BJ (cell line): Measurements from ENCODE around the gene MAP1LC3B2. TPM values are rescaled to one million over a fixed set of nuclear protein-coding genes. Genes with fewer than 3 reads are reported as not detected.

ENCODE experiments used
- CTCF ChIA-PET: fragments of 350-600 bp; formaldehyde crosslinking; extraction: SDS; loops from one replicate; lab custom pipeline; 2021; ENCODE audit warnings: antibody characterized with exemption, inconsistent platforms; lab: Yijun Ruan, JAX
- POLR2A ChIA-PET: fragments of 300-600 bp; sonication (Branson Sonifier 250); formaldehyde crosslinking; extraction: SDS; loops from one replicate; lab custom pipeline; 2021; ENCODE audit warnings: antibody characterized with exemption; lab: Charles Lee
- DNase-seq: peaks from one replicate; pipeline ENCODE4 v3.0.0-alpha.2; 2011; ENCODE audit warnings: low read depth
- H3K27me3 ChIP-seq: 2 replicates; pipeline ENCODE4 v1.6.0; 2011; ENCODE audit warnings: low read length; ENCODE audit not compliant: control insufficient read depth, insufficient read depth
- H3K36me3 ChIP-seq: 2 replicates; pipeline ENCODE4 v1.5.1; 2011; ENCODE audit warnings: low read length; ENCODE audit not compliant: control insufficient read depth, insufficient read depth
- H3K4me3 ChIP-seq: 2 replicates; pipeline ENCODE4 v1.5.1; 2011; ENCODE audit warnings: low read depth, mild to moderate bottlenecking, control low read depth, low read length
- polyA plus RNA-seq: library from polyadenylated mRNA; depleted of rRNA; stranded (reverse); fragments of >200 nt; gene quantifications from 2 replicates; pipeline ENCODE4 v1.2.3, GENCODE V29; 2011
- TF ChIP-seq, protein P1 (sequence below): IDR thresholded peaks from 2 replicates; pipeline ENCODE4 v1.5.1; 2011; ENCODE audit warnings: low read depth, mild to moderate bottlenecking, control low read depth, inconsistent platforms, low read length, moderate library complexity; ENCODE audit not compliant: insufficient read depth

Gene MAP1LC3B2
- polyA plus RNA-seq, 1 experiment = 1.6 TPM

DNA sequence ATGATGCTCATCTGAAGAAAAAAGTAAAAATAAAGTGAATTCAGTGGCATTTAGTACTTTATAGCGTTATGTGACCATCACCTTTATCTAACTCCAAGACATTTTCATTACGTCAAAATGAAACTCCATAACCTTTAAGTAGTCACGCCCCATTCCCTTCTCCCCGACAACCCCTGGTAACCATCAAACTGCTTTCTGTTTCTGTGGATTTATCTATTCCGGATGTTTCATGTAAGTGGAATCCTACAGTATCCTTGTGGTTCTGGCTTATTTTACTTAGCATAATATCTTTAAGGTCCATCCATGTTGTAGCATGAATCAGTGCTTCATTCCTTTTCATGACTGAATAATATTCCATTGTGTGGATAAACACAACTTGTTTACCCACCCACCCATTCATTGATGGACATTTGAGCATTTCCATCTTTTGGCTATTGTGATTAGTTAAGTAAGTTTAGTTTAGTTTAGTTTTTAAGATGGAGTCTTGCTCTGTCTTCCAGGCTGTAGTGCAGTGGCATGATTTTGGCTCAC is 18.5 kb upstream of the MAP1LC3B2 start:
- ChIA-PET CTCF (no interaction called here), POLR2A (no interaction called here)

DNA sequence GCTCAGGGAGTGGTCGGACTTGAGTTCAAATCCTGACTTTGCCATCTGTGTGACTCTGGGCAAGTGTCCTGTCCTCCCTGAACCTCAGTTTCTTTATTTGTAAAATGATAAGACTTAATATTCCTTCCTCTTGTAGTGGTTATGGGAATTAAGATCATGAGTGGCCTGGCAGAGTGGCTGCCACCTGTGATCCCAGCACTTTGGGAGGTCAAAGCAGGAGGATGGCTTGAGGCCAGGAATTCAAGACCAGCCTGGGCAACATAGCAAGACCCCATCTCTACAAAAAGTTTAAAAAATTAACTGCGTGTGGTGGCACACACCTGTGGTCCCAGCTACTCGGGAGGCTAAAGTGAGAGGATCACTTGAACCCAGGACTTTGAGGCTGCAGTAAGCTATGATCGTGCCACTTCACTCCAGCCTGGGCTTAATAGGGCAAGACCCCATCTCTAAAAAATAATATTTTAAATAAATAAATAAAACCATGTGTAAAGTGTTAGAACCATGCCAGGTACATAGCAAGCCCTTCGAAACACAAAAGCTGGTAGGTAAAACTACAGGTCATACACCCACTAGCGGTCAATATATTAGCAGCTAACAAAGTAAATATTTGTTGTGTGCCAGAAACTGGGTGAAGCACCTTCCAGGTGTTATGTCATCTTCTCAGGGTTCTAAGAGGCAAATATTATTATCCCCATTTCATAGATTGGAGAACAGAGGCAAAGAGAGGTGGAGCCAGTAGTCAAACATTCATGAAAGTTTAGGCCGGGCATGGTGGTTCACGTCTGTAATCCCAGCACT is 17.4 kb upstream of the MAP1LC3B2 start:
- Histone ChIP-seq H3K36me3 (no peaks in the 10 kb centered on the region), H3K4me3 (no peak overlapping the region), H3K27me3 (no peaks in the 10 kb centered on the region)
- ChIA-PET POLR2A (no interaction called here), CTCF (no interaction called here)
- TF ChIP-seq, protein P1, sequence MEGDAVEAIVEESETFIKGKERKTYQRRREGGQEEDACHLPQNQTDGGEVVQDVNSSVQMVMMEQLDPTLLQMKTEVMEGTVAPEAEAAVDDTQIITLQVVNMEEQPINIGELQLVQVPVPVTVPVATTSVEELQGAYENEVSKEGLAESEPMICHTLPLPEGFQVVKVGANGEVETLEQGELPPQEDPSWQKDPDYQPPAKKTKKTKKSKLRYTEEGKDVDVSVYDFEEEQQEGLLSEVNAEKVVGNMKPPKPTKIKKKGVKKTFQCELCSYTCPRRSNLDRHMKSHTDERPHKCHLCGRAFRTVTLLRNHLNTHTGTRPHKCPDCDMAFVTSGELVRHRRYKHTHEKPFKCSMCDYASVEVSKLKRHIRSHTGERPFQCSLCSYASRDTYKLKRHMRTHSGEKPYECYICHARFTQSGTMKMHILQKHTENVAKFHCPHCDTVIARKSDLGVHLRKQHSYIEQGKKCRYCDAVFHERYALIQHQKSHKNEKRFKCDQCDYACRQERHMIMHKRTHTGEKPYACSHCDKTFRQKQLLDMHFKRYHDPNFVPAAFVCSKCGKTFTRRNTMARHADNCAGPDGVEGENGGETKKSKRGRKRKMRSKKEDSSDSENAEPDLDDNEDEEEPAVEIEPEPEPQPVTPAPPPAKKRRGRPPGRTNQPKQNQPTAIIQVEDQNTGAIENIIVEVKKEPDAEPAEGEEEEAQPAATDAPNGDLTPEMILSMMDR = no peak
- no peak for DNase-seq

More for the DNA sequence above, 18.5 kb upstream of the MAP1LC3B2 start:
- Histone ChIP-seq H3K27me3 (no peaks in the 10 kb centered on the region), H3K36me3 (no peaks in the 10 kb centered on the region), H3K4me3 (no peak overlapping the region)
- no peak for DNase-seq
- TF ChIP-seq, protein P1 = no peak

DNA sequence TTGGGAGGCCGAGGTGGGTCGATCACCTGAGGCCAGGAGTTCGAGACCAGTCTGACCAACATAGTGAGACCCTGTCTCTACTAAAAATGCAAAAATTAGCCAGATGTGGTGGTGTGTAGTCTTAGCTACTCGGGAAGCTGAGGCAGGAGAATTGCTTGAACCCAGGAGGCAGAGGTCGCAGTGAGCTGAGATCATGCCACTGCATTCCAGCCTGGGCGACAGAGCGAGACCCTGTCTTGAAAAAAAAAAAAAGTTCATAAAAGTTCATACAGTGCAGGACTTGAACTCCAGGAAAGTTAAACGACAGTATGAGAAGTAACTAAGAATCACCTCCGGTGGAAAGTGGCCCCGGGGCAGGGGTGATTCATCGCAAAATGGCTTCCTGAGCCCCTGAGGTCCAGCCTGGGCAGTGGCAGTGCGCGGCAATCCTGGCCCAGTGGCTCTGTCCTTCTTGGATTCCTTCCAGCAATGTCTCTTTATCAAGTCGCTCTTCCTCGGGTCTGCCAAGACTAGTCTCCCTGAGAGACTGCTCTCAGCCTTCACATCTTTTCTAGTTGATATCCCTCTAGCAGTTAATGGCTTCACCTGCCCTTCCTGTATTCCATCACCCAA is 16.7 kb upstream of the MAP1LC3B2 start:
- Histone ChIP-seq H3K36me3 (no peaks in the 10 kb centered on the region), H3K27me3 (no peaks in the 10 kb centered on the region), H3K4me3 (no peak overlapping the region)
- no peak for DNase-seq
- TF ChIP-seq, protein P1 = no peak
- POLR2A ChIA-PET = no interaction called here
- CTCF ChIA-PET = no interaction called here

GRCh38 chr12:116544656-116545055 is 14.5 kb upstream of the MAP1LC3B2 start:
- H3K36me3 ChIP-seq = no peaks in the 10 kb centered on the region
- no peaks in the 10 kb centered on the region; the same call in 1 of the 2 replicates for H3K27me3 ChIP-seq
- ChIA-PET POLR2A (no interaction called here), CTCF (no interaction called here)
- TF ChIP-seq, protein P1 = no peak
- no peak overlapping the region for H3K4me3 ChIP-seq
- DNase-seq = no peak

DNA sequence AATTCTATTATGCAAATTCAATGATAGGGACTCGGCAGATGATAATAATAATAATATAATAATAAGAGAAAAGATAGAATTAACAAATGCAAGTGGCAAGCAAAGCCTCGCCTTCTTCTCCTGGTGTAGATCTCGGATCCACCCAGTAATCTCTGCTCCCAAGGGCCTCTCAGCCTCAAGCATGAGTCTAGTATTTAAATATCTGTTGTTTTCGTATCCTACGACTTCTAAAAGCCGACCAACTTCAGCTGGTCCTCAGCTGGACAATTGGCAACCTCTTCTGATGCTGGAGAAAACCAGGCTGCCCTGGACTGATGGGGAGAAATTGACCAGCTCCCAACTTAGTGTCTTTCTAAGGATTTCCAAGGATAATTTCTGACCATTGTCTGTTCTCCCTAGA is 14.0 kb upstream of the MAP1LC3B2 start:
- H3K4me3 ChIP-seq = no peak overlapping the region
- no peaks in the 10 kb centered on the region; the same call in 1 of the 2 replicates for H3K27me3 ChIP-seq
- TF ChIP-seq, protein P1 = no peak
- no peak for DNase-seq
- ChIA-PET POLR2A (no interaction called here), CTCF (no interaction called here)
- H3K36me3 ChIP-seq = no peaks in the 10 kb centered on the region
